Measurements from ENCODE around the gene LRP1B. TPM values are rescaled to one million over a fixed set of nuclear protein-coding genes. Genes with fewer than 3 reads are reported as not detected.

LRP1B gene
- total RNA-seq, 1 experiment from 2014 or later: 0.11 TPM

DNA sequence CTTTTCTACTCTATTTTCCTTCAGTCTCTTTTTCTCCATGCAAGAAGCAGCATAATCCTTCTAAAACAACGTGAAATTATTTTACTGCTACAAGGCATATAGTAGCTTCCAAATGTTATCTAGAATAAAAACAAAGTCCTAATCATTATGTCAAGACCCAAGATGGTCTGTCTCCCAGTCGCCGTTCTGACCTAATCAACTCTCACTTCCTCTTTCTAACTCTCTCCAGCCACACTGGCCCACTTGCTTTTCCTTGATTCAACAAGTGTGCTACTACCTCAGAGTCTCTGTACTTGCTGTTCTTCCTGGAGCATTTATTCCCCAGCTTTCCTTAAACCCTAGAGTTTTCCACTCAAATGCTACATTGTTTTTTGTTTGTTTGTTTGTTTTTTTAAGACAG is 1491.2 kb downstream of the LRP1B start:
- DNase-seq (ENCODE audit: low read depth): no peak

DNA sequence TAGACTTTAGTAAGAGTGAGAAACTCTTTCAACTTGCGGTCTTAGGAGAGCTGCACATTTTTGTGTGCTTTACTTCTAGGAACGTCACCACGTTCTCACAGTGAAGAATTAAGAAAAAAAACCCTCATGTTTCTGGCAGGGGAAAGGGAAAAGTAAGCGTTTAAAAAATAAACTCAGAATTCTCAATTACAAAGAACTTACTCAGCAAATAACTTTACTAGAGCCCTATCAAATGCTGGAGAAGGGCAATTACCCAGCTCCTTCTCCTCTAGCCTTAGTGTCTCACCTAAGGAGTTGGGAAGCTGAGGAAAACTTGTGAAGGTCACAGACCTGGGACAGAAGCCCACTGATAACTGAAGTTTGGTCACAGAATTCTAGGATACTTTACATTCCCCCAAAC is 1500.3 kb downstream of the LRP1B start:
- DNase-seq (ENCODE audit: low read depth): no peak

DNA sequence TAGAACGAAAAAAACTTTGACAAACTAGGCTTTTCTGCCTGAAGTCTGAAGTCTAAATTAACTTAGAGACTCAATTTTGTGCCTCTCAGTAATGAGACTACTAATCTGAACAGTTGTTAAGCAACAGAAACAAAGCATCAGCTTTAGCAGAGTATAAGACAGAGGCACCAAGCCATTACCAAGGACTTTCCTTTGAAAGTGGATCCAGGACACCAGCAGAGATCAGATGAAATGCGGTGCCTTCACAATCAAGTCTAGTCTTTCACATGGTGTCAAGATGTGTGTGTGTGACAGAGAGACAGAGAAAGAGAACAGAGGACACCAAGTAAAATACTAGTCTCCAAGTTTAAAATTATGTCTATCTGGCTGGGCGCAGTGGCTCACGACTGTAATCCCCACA is 1502.9 kb downstream of the LRP1B start:
- DNase-seq (ENCODE audit: low read depth): no peak

DNA sequence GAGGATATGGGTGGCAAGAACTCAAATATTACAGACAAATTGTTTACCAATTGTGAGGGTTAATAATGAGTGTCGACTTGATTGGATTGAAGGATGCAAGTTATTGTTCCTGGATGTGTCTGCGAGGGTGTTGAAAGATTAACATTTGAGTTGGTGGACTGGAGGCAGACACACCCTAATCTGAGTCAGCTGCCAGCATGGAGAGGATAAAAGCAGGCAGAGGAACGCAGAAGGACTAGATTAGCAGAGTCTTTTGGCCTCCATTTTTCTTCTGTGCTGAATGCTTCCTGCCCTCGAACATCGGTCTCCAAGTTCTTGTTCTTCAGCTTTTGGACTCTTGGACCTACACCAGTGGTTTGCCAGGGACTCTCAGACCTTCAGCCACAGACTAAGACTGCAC is 1503.7 kb downstream of the LRP1B start:
- no peak for DNase-seq (ENCODE audit: low read depth)

DNA sequence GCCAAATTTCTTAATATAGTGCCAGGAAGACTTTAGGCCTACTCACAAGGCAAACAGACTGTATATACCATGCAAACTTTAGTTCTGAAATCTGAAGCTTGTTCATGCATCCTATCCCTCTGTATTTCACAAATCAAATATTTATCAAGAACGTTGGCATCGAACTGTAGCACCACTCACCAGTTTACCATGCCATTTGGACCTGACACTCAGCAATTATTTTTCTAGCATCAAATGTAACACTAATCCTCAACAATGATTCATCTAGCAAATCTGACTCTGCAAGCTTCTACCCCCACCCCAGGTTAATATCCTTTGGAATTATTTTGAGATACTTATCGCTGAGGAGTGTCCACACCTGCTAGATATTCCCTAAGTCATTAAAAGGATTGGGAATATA is 1506.6 kb downstream of the LRP1B start:
- no peak for DNase-seq (ENCODE audit: low read depth)

DNA sequence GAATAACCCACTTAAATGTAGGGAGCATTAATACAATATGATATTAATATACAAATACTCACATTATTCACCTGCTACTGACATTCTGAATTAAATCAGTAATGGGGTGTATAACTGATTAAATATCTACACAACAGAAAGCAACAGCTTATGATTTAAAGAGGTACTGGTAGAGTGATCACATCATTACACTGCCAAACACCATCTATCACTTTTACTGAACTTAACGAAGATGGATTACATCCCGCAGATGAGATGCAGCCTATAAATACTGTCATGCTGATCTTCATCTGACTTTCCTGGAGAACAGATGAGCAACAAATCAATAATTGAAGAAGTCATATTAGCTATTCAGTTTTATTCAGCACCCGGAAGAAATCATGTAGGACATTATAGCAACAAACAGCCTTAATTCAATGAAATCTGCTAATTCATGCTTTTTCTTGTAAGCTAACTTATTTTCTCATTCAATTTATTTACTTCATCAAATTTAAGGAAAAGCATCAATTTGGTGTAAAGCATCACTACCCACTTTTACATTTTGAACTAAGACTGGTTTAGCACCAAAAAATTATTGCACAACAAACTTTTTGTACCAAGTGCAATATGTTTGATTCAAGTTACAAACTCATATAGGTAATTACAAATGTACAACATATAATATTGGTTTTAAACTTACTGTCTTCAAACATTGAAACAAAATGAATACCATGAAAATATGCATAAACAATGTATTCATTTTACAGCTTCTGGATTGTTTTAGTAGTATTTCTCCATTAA is 1509.0 kb downstream of the LRP1B start:
- DNase-seq (ENCODE audit: low read depth): no peak

DNA sequence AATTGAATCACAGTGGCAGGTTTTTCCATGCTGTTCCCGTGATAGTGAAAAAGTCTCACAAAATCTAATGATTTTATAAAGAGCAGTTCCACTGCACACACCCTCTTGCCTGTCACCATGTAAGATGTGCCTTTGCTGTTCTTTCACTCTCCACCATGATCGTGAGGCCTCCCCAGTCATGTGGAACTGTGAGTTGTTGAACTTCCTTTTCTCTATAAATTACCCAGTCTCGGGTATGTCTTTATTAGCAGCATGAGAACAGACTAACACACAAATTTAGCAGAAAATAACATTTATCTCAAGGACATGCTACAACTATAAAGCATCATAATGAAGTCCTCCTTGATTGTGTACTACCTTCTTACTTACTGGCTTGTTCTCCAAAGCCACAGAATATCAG is 1526.0 kb downstream of the LRP1B start:
- DNase-seq (ENCODE audit: low read depth): no peak

DNA sequence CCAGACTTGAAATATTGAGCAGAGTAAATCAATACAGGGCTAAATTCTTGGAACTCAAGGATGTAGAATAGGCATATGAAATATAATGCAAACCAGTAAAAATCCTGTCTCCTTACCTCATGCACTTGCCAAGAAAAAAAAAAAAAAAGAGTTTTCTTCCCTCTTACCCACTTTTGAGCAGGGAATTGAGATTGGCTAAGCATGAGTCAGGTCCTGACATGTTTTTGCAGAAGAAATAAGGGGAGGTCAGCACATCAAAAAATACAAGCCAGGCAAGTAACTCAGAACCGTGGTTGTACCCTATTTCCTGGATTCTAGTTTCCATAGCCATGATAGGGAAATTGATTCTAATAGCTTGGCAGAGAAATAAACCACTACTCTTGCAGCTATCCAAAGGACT is 1526.7 kb downstream of the LRP1B start:
- DNase-seq (ENCODE audit: low read depth): peak; percentile 15

DNA sequence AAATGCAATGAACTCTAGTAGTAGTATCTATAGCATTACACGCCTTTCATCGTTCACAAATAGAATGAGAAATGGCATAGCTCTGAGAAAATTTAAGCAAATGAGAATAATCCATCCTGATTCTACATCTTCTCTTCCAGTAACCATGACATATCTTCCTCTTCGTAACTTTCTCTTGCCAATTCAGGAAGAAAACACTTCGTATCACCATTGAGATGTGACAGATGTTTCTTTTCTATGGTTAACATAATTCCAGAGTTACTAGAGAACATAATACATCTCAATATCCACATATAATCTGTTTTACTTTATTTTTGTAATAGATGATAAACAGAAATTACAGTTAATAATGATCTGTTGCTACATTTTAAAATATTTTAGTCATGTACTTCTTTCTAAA is 1527.4 kb downstream of the LRP1B start:
- no peak for DNase-seq (ENCODE audit: low read depth)

DNA sequence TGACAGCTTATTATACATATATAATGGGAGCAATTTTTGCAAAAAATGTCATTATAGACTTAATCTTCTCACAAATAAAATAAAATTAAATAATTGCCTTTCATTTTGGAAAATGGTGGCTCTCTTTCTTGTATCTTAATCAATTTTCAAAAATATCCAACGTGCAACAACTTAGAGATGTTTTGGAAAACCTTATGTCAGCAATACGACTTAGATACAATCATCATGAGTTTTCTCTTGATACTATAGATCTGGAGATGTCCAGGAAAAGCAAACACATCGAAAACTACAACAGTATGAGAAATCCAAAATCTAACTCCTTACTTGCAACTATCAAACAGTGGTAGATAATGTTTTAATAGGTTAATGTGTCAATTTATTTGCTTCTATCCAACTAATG is 1529.0 kb downstream of the LRP1B start:
- no peak for DNase-seq (ENCODE audit: low read depth)

DNA sequence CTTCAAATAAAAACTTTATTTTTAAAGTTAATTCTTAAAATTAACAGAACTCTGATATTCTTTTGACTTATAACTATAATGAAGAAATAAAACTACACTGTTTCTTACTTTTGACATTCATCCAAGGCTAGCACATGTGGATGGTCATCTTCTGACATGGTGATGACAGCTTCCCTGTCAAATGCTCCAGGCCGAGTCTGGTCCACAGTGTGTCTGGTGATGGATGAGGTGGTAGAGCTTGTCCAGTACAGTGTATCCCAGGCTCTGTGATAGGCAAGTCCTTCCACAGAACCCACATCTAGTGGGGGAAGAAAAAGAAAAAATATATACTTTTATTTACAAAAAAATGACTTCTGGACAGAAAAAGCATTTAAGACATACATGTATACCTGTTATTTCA is 1529.5 kb downstream of the LRP1B start:
- no peak for DNase-seq (ENCODE audit: low read depth)

DNA sequence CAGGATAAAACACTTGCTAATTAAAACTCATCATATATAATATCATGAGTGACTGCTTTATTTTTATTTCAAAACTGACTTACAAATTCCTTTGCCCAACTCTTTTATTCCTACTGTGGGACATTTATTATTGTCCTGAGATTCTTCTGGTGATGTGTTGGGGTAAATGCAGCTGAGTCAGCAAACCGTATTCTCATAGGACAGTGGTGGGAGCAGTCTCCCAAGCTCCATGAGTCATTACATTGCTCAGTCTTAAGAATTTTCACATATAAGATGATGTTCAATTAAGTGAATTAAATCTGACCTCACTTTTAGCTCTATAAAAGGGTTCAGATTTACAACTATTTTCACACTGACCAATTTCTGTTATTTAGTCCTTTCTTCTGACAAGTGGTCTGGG is 1530.7 kb downstream of the LRP1B start:
- DNase-seq (ENCODE audit: low read depth): peak; percentile 76

DNA sequence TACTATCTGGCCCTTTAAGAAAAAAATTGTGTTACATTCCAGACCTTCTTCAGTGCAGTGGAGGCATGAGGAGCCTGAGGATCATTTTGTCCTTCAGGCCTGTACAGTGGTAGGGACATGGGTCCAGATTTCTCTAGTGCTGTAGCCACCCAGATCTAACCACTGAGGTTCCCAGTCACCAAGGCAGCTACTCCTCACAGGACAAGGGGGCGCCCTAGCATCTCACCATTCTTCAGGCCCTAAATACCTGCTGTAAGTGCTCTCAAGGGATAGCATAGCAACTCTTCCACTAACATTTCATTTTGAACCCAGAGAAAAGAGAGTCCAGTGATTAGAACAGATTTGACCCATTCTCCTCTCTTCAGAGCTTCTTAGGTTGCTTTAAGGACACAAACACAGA is 1533.0 kb downstream of the LRP1B start:
- no peak for DNase-seq (ENCODE audit: low read depth)

DNA sequence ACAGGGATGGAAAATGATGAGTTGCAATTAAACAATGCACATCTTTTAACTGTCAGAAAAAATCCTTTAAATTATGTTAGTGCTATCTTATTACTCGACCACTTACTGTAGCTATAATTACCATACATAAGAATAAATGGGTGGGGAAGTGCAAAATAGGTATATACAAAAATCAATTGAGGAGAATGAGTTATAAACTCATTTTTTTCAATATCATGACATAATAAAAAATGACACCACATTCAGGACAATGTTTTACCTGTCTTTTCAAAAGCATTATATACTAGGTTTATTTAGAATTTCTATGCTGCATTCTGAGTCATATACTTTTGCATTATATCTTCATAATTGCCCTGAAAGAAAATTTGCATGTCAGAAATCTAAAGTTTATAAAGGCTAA is 1533.6 kb downstream of the LRP1B start:
- no peak for DNase-seq (ENCODE audit: low read depth)

DNA sequence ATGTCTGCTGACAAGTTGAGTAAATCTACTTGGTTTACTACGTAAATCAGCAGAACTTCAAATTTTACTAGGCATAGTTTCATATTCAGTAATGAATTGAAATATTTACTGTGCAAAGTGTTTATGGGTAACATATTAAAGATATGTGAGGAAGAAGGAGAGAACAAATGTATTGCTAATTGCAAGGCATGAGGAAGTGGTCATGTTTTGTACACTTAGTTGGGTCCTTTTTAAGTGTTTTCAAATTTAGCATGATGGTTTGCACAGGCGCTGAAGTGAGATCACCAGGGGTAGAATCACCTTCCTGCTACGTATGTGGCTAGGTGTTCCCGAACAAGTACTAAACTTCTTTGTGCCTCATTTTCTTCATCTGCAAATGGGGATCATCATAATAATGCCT is 1534.4 kb downstream of the LRP1B start:
- no peak for DNase-seq (ENCODE audit: low read depth)

DNA sequence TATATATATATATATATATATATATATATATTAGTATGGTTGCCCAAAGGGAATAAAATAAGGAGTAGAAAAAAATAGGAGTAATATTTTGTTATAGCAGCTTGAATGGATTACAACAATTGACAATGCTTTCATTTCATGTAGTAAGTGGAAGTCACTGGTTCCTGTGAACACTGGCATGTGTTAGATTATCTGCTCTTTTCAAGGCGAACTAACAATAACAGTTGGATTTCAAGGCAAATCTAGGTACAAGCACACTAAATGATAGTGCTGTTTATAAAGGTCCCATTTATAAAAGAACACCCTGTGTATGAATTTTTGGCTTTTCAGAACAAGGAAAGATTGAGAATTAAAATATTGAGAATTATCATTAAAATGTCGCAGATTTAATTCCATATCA is 1535.7 kb downstream of the LRP1B start:
- DNase-seq (ENCODE audit: low read depth): no peak

DNA sequence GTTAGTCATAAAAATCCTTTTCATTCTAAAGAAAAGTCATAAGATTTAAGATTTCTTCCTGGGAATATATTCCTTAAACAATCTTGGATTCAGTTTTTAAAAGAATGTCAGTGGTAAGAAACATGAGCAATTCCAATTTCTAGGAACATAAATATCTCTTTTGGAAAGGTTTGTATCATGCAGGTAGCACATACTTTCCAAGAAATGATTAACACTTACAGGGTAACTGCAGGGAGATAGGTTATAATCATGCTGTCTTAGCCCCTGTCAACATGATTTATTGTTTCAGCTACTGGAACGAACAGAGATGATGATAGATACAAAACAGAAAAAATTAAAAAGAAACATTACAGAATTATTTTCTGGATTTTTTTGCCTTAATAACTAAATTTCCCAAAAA is 1537.7 kb downstream of the LRP1B start:
- no peak for DNase-seq (ENCODE audit: low read depth)

DNA sequence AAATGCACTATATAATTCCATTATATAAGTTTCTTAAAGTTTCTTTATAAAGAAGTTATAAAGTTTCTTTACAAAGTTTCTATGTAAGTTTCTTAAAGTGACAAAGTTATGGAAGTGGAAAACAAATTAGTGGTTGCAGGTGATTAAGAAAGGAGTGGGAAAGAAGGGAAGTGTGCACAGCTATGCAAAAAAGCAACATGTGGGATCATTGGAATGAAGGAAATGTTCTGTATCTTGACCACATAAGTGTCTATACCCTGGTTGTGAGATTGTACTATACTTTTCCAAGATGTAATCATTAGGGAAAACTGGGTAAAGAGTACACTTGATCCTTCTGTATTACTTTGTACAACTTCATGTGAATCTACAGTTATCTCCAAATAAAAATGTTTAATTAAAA is 1541.1 kb downstream of the LRP1B start:
- DNase-seq (ENCODE audit: low read depth): no peak

DNA sequence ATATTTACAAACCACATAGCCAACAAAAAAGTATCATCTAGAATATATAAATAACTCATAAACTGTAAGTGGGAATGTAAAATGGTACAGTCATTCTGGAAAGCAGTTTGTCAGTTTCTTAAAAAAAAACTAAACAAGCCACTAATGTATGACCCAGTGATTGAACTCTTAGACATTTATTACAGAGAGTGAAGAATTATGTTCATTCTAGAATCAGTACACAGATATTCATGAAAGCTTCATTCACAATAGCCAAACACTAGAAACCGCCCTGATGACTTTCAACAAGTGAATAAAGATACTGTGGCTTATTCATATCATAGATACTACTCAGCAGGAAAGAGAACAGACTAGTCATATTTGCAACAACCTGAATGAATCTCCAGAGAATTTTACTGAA is 1541.5 kb downstream of the LRP1B start:
- DNase-seq (ENCODE audit: low read depth): peak; percentile 30

DNA sequence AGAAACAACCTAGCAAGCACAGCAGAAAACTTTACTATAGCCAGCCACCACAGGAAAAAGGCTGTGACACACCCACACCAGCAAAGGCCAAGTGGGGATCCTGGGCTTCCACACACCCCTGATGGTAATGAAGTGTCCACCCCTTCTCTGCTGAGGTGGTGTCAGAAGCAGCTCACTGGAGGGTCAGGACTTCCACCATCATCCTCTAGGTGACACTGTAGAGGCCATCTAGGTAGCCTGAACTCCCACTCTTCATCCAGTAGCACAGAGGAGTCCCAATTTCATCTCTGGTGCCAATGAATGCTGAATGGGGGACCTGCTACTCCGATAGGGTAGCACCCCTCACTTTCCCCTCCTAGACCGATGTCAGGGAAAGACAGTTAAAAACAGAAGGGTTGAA is 1544.4 kb downstream of the LRP1B start:
- peak; percentile 19 for DNase-seq (ENCODE audit: low read depth)

DNA sequence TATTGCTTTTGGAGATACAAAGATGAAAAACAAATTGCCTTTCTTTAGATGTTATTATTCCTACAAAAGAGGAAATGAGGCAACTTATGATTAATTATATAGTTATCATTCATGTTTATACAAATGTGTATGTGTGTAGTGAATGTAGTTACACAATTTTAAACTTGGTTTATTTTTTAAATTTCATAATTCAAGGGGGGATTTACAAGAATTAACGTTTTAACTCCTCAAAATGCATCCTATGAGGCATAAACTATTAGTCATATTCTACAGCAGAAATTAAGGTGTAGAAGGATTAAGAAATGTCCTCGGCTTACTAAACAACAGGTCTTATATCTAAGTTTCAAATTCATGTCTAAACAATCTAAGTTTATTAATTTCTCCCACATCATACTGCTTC is 1545.8 kb downstream of the LRP1B start:
- no peak for DNase-seq (ENCODE audit: low read depth)

DNA sequence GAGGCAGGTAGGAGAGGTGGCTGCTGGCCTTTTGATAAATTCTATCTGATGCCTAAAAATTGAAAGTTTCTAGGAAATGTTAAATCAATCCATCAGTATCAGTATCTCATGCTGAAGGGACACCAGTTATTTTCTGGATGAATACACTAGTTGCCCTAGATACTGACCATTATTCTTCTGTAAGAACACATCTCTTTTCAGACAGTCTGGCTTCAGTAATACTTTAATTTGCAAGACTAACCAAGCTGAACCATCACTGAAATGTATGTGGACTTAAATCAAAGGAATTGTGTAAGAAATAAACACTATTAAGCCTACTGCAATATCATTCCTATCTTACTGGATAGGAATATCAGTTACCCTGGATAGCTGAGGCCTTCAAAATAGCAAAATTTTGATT is 1546.3 kb downstream of the LRP1B start:
- DNase-seq (ENCODE audit: low read depth): no peak

DNA sequence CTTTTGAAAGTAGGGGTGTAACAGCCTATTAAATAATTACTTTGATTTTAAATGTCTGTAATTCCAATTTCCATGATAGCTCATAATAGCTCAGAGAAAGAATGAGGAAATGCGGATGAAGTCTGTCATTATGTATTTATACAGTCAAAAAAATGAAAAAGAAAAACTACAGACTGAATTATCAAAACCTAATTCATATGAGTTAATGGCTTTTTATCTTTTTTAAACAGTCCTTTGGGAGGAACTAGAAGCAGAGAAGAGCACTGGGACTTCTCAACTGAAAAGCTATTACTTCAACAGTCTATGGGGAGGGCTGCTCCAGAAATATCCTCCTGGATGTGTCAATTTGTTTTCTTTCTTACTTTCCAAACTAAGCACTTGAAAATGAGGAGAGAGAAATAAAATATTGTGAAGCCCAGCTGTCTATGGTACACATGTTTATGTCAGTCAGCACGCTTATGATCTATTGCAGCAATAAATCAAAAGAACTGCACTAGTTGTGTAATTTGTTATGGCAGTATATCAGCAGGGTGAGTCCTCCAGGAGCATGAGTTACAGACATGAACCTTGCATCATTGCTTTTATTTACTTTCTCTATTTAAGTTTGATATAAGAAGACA is 1550.2 kb downstream of the LRP1B start:
- DNase-seq (ENCODE audit: low read depth): peak; percentile 66

DNA sequence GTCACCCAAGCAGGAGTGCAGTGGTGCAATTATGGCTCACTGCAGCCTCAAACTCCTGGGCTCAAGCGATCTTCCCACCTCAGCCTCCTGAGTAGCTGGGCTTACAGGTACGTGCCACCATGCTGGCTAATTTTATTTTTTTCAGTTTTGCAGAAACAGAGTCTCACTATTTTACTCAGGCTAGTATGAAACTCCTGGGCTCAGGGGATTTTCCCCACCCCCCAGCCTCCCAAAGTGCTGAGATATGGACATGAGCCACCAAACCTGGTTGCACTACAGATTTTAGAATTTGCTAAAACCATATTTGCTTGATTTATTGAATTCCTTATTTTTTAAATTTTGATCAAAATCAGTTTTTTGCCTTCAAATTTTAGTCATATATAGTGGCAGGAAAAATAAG is 1553.4 kb downstream of the LRP1B start:
- DNase-seq (ENCODE audit: low read depth): no peak

Data from LHCN-M2 (cell line).